GM19239 (cell line): ENCODE measurements around the gene NOL4L.

ENCODE experiments used
- DNase-seq: peaks from one replicate; pipeline ENCODE4 v3.0.0; 2011; ENCODE audit warnings: low spot score; ENCODE audit not compliant: insufficient read length
- FAIRE-seq: peaks from 2 replicates; lab custom pipeline; 2011; peaks lifted over from hg19 to GRCh38; lab: Jason Lieb, UNC

Gene NOL4L

DNA sequence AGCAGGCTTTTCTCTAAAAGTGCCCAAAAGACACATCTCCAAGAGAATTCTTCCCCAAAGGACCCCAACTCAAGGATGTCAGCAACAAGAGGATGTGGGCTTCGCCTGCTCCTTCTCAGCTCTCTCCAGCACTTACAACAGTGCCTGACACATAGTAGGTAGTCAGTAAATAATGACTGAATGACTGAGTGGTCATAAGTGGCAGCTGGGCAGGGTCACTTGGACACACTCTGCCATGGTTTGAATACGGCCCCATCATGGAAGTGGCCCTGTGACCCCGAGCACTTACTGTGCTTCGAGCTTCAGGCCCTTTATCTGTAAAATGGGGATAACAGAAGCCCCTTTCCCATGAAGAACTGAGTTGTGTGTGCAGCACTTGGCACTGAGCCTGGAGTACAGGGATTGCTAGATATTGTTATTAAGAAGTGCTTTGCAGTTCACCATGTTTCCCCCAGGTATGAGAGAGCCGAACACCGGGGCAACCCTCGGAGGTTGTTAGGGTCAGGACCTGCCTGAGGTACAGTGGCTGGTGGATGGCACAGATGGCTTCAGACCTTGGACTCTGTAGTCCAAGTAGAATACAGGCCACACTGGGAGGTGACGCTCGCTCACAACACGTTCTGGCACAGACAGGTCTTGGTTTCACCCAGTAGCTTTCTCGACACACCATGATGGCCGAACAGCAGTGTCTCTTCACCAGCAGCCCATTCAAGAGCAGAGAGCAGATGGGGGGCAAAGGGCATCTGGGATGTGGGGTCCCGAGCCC lies 56.0 kb downstream of the NOL4L start:
- FAIRE-seq (no peak), DNase-seq (no peak)

DNA sequence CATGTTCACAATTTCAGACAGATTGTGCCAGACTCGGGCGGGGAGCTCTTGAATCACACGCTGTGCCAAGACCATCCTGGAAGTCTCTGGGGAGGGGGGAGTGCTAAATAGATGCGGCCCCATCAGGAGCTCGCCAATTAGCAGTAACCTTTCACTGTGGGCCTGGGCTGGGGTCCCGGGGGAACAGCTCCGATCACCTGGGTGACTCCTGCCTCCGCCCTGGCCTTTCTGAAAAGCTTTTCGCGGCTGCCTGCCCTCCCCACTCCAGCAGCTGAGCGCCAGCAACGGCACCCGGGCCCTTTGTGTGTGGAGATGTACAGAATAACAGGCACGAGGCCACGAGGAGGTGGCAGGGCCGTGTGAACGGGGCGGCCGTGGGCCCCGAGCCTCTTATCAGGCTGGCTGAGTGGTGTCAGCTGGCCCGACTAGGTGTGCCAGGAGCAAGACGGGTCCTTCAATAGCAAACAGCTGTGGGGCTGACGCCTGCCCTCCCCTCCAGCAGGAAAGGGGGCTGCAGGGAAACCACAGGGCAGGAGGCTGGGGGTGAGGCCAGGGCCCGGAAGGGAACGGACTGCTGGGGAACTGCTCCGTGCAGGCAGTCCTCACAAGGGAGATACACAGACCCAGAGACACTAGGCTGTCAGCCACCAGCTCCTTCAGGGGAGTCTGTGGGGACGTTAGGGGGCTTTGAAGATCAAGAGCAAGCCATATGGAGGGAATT lies 56.8 kb downstream of the NOL4L start:
- FAIRE-seq (no peak), DNase-seq (no peak)

DNA sequence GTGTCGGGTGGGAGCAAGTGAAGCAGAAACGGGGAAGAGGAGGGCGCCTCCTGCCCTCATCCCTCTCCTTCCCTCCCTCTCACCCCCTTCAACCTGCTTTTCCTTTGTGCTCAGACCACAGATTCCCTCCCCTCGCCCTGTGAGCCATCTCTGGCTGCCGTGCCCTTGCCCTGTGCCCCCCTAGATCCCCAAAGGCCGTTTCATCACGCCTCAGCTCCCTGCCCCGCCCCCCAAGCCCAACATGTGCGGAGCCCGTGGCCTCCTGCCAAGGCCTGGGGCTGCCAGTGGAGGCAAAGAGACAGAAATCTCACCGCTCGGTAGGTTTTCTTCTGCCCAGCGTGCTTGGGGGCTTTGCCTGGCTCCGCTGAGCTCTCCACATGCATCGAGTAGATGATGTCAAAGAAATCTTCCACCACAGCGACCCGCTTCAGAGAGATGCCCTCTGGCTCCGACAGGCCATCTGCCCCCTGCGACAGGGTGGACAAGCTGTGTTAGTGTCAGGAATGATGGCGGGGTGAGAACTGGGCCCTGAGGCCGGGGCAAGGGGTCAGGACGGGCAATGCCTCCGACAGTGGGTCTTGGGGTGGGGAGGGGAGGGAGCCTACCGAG lies 57.6 kb downstream of the NOL4L start:
- DNase-seq (no peak), FAIRE-seq (no peak)

DNA sequence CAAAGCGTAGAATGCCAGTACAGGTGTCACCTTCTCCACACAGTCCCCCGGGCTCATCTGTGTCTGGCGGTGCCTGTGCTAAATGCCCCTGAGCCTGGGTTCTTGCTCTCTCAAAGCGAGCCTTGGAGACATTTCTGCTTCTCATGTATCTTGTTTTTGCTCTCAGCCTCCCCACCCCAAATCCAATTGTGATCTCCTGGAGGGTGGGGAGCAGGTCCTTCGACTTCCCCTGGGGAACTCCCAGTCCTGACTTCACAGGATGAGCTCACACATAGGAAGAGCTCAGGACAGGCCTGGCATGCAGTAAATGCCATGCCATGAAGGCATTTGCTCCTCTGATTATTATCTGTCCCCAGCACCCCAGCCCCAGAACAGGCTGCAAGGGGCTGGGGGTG lies 58.1 kb downstream of the NOL4L start:
- no peak for DNase-seq
- no peak for FAIRE-seq

DNA sequence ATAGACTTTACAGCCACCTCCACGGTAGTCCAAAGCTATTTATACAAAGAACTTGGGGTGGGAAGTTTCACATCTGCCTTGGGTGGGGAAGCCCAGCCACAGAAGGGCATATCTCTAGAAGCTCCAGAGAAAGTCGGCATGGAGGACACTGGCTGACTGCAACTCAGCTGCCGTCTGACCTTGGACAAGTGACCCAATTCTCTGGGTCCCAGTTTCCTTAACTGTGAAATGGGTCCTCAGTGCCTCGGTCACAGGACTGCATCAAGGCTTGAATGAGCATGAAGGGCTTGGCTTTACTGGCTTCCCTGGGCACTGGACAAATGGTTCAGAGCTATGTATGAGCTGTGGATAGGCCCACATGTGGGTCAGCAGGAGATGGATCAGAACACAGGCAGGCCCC lies 58.6 kb downstream of the NOL4L start:
- DNase-seq = no peak

DNA sequence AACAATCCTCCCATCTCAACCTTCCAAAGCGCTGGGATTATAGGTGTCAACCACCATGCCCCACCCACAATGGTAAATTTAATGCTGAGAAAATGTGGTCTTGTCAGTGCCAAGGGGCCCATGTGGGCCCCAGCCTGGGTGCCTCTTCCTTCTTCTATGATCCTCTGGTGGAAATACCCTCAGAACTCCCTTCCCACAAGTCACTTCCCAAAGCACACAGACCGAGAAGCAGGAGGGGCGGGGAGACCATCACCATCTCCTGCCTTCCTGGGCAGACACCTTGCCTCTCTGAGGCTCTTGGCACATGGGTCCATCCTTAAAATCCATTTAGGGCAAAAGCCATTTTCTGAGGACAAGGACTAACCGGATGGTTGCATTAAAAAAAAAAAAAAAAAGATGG lies 59.0 kb downstream of the NOL4L start:
- FAIRE-seq = no peak
- no peak for DNase-seq

More for the DNA sequence above, 58.6 kb downstream of the NOL4L start:
- no peak for FAIRE-seq

DNA sequence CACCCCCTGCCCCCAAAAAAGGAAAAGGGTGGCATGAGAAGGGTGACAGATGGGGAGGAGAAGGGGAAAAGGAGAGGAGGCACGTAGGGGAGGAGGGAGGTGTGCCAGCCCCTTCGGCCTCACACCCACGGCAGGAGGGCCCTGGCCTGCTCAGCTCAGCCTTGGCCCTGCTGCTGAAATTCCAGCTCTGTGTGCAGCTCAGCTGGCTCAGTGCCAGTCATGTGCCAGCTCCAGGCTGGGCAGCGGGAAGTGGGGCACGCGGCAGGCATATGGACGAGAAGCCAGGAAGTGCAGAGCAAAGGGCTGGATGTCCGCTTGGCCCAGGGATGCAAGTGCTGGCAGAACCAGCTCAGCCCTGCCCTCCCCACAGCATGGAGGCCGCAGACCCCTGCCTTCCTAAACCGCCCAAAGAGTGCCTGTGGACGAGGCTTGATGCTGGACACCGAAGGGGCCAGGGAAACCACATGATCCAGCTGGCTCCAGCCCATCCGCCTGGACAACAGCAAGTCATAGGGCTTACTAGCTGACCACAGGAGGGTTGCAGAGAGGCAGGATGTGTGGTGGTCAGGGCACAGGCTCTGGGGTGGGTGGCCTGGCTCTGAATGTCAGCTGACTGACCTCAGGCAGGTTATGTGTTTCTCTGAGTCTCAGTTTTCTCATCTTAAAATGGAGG lies 60.2 kb downstream of the NOL4L start:
- no peak for FAIRE-seq
- DNase-seq = no peak

DNA sequence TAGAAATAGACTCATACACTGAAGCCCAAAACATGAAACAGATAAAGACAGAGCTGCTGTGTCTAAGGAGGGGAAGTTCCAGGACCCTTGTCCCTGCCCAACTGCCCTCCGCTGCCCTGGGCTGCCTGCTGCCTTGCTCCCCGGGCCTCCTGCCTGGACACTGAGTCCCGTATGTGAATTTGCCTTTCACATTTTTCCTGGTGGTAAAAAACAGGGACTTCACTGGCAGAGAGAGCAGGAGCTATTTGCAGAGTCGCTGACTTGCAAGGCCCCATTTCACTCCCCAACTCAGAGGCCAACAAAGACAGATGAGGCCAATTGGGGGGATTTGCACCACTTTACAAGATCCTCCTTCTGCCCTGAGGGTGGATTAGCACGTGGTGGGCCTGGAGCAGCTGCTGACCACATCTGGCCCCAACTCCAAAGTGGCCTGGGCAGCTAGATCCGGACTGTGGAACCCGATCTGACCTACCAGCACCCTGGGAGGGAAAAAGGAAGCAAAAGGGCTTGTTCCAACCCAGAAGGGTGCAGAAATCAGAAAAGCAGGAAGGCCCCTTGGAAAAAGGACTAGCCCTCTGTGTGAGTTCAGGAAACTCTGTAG lies 61.4 kb downstream of the NOL4L start:
- DNase-seq (no peak), FAIRE-seq (no peak)

DNA sequence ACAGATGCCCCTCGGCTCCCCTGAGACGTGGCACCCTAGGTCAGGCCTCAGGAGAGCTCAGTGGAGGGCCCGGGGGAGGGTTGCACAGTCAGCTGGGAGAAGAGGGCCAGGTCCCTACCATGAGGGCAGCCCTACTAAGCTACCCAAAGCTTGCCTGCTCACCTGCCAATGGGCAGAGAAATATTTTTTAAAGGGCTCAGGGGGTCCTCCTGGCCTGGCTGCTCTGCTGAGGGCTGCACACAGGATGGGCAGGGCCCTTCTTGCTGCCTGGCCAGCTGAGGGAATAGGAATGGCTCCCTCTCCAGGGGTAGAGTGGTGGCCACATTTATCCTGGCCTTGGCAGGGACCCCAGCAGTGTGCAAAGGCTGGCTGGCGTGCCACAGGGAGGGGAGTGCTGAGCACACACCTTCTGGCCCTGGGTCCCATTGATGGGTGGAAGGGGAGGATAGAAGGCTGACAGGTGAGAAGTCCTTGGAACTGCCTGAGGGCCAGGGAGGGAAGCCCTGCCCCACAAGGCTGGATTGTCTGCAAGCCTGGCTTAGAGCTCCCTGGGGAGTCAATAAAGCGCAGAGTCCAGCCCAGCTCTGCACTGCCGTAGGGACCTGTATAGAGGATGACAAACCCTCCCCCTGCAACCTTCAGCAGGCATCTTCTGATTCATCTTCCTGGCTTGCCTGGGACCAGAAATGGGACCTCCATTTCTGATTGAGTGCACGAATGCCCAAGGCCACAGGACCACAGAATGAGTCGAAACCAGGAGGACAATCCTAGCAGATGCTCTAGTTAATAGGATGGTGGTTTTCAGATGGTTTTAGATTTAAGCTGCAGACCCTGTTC lies 62.1 kb downstream of the NOL4L start:
- no peak for FAIRE-seq
- DNase-seq = no peak

DNA sequence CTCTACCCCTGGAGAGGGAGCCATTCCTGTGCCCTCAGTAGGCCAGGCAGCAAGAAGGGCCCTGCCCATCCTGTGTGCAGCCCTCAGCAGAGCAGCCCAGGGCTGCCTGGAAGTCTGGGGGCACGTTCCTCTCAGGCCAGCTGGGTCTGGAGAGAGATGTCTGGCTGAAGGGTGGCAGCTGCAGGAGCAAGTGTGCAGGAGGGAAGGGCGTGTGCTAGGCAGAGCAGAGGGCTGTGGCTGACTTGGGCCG lies 62.7 kb downstream of the NOL4L start:
- no peak for FAIRE-seq
- no peak for DNase-seq

DNA sequence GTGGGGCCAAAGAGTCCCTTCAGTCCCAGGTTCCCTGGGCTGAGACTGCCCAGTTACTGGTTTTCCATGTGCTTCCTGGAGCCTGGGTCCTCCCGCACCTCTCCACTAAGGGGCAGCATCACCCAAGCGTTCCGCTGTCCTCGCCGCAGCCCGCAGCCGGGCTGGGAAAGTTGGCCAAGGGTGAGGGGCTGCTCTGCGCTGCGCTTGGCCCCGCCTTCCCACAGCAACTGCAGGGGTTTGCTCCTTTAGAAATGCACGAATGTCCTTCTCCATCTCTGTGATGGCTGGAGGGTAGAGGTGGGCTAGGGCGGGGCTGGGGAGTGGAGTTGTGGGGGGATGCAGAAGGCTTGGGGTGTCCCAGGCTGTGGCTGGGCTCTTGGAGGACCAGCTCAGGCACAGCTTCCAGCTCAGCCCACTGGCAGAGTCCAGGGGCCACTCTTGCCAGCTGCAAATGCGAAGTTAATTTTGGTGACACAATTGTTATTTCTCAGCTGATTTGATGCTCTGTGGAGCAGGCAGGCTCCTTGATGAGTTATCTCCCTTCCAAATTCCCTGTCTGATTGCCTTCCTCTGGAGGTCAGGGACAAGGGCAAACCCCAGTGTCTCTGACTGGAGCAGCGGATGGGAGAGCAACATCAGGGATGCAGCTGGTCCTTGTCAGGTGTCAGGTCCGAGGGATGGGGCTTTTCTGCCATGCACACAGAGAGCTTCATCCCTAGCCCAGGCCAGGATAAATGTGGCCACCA lies 63.2 kb downstream of the NOL4L start:
- FAIRE-seq (peak; percentile 56), DNase-seq (peak; percentile 69)

DNA sequence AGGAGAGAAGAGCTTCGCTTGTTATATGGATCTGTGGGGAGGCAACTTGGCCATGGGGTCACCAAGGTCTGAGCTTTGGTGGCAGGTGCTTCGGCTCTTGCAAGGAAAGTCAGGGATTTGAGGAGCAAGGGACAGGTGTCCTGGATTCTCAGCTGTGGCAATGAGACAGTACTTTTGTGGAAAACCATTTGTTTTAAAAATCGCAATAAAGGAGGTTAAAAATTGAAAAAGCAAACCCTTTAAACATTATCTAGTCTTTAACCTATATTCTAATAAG lies 64.3 kb downstream of the NOL4L start:
- FAIRE-seq = no peak
- no peak for DNase-seq

DNA sequence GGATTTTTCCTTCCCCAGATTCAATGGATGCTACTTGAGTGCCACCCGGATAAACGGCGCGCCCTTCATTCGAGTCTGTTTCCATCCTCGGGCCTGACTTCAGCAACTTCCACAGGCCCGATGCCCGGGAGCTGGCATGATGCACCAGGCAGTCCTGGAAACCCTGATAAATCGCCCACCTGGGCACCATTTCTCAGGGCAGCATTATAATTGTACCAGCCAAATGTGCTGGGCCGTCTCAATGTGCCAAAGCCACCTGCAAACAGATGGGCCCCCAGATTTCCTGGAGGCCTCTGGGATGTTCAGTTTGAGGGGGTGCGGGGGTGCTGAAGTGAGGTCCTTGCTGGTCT lies 65.8 kb downstream of the NOL4L start:
- FAIRE-seq = no peak
- DNase-seq = no peak

DNA sequence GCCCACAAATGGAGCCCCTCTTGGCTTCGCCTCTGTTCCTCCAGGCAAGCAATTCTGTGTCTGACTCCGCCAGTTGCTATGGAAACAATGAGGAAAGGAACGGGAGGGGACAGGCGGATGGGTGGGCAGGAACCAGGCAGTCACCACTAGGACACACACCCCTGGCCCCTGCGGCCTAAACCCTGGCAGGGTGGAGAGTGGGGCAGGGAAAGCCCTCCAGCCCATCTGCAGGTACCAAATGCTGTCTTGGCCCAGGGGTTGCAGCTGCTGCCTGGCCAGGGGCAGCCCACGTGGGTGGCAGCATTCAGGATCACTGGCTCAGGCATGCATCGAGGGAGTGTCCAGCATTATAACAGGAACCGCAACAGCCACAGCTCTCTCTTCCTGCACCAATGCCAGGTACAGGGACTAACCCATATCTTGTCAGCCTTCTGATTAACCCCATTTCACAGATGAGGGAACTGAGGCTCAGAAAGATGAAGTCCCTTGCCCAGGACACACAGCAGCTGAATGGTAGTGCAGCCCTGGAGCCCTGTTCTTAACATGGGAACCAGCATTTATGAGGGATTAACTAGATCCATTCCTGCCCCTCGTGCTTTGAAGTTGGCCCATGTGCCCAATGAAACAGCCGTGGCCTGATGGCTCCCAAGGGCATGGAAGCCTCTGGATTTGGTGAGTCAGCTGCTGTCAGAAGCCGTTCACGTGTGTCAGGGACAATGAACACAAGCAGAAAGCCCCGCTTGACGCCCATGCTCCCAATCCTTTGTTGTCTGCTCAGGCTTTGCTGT lies 66.3 kb downstream of the NOL4L start:
- FAIRE-seq (no peak), DNase-seq (no peak)

DNA sequence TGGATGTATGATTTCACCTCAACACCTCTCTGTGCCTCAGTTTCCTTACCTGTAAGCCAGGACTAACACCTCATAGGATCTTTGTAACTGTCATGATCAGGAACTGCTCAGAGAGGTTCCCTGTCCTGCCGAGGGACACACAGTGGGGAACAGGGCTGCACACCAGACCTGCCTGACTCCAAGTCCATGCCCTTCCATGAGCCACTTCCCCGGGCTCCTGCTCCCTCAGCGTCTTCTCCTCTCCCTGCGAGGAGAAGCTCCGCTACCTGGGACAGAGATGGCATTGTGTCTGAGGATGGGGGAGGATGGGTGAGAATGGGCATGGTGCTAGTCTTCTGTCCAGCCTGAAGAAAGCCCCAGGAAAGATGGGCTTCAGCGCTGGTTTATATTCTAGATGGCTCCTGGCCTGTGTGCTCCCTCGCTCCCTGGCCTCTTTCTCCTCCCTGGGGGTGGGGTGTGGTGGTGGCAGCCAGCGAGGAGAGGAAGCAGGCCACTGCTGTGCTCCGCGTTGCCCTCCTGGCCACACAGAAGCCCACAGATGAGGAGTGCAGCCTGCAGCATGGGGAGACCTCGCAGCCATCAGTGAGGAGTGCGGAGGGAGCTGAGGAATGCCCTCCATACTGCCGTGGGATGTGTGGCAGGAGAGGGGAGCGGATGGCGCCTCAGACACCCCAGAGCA lies 67.1 kb downstream of the NOL4L start:
- FAIRE-seq (no peak), DNase-seq (no peak)

DNA sequence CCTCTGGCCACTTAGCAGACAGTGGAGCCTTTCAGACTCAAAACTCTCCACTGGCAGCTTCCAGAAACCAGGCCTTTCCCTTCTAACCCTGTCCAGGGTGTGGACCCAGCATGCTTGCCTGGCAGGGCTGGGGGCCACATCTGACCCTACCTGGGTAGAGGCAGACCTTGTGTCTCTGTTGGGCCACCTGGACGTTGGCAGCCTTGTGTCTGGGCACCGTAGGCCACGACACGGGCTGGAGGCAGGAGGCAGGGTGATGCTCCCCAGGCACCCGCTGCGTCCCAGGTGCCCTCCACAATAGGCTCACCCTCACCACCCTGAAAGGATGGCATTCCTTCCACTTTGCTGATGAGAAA lies 67.6 kb downstream of the NOL4L start:
- DNase-seq (no peak), FAIRE-seq (no peak)

DNA sequence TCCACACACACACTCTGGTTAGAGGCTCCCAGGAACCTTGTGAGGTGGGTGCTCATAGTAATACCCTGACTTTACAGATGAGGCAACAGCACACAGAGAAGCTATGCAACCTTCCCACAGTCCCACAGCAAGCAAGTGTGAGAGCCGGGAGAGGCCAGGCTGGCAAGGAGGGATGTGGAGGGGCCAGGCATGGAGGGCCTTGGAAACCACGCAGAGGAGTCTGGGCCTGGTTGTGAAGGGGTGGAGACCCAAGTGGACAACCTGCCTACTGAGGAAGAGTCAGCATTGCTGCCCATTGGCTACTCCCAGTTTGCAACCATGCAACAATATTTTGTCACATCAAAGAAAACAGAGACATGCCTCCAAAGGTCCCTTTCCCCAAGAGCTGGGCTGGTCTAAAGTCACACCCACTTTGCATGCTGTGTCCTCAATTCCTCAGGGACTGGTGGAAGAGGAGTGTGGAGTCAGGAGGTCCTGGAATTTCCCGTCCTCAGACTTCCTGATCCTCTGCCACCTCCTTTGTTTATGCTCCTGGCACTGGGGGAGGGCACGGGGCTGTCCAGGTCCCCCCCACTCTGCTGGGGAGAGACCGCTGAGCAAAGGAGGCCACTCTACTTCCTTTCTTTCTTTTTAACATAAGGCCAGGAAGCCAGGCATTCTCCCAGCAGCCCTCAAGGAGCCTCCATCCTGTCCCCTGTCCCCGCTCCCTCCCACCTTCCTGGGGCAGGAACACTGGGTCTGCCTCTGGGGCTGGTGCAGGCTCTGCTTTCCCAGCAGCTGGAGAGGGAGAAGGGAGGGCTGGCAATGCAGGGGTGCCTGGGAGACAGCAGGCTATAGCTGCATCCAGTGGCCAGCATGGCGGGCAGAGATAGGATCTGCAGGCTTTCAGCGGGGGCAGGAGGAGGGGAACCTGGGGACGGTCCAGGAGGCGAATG lies 68.3 kb downstream of the NOL4L start:
- FAIRE-seq = no peak
- no peak for DNase-seq
